GM12878 (cell line): ENCODE measurements around the gene ZMYND12. TPM values are rescaled to one million over a fixed set of nuclear protein-coding genes. Genes with fewer than 3 reads are reported as not detected.

Source experiments
- ATAC-seq: fragments of 200-7000 bp; cut with Tn5 transposase; 3 replicates; pipeline ENCODE4 v1.9.1; 2020; ENCODE audit warnings: mild to moderate bottlenecking, moderate library complexity
- BruUV-seq: library from RNA; stranded (reverse); fragments of 400-500 nt; replicated peaks from 2 replicates; lab custom pipeline; 2021; lab: Mats Ljungman, UMichigan
- CTCF ChIA-PET: fragments of 300-600 bp; sonication (Branson Sonifier 250); formaldehyde crosslinking; extraction: SDS; loops from one replicate; lab custom pipeline; 2021; ENCODE audit warnings: inconsistent platforms; lab: Yijun Ruan, JAX
- POLR2A ChIA-PET: fragments of 350-600 bp; formaldehyde crosslinking; extraction: SDS; loops from one replicate; lab custom pipeline; 2021; ENCODE audit warnings: inconsistent platforms; lab: Charles Lee
- RAD21 ChIA-PET: fragments of 300-600 bp; sonication (Branson Sonifier 250); formaldehyde crosslinking; loops from one replicate; lab custom pipeline; 2023; ENCODE audit warnings: antibody characterized with exemption; ENCODE audit not compliant: unreplicated experiment; lab: Charles Lee
- SMC1A ChIA-PET: fragments of 300-600 bp; sonication (Branson Sonifier 250); formaldehyde crosslinking; loops from one replicate; lab custom pipeline; 2023; ENCODE audit not compliant: unreplicated experiment, uncharacterized antibody; lab: Charles Lee
- DNase-seq: peaks from one replicate; pipeline ENCODE4 v3.0.0-alpha.2; 2011; ENCODE audit warnings: low read depth, low spot score
- FAIRE-seq: peaks from 3 replicates; lab custom pipeline; 2011; peaks lifted over from hg19 to GRCh38; lab: Jason Lieb, UNC
- H2AFZ ChIP-seq: 2 replicates; pipeline ENCODE4 v1.6.0; 2011; ENCODE audit warnings: low read depth, low read length, control low read depth; ENCODE audit not compliant: control insufficient read depth
- H3K27ac ChIP-seq: 2 replicates; pipeline ENCODE4 v1.5.1; 2011; ENCODE audit warnings: control low read depth; ENCODE audit not compliant: control insufficient read depth, insufficient read depth
- H3K27me3 ChIP-seq, 2 experiments: replicated peaks in 1 of 2; 2 replicates each; pipeline versions ENCODE4 v1.6.0 to v1.6.1; 2011; ENCODE audit warnings: low read length in 1 of 2; ENCODE audit not compliant: control insufficient read depth in 2 of 2, insufficient read depth in 2 of 2
- H3K36me3 ChIP-seq, 2 experiments: 2 replicates each; pipeline ENCODE4 v1.5.1; 2011; ENCODE audit warnings: low read length in 1 of 2; ENCODE audit not compliant: control insufficient read depth in 2 of 2, insufficient read depth in 2 of 2
- H3K4me1 ChIP-seq: 2 replicates; pipeline ENCODE4 v1.6.1; 2011; ENCODE audit warnings: mild to moderate bottlenecking, low read length, moderate library complexity, mixed read lengths; ENCODE audit not compliant: control insufficient read depth, insufficient read depth
- H3K4me2 ChIP-seq: 2 replicates; pipeline ENCODE4 v1.6.0; 2011; ENCODE audit warnings: control low read depth; ENCODE audit not compliant: control insufficient read depth, insufficient read depth
- H3K4me3 ChIP-seq: fragments of 200-600 bp; sonication (generic); 2 replicates; pipeline ENCODE4 v1.5.1; 2016
- H3K79me2 ChIP-seq: 2 replicates; pipeline ENCODE4 v1.6.0; 2011; ENCODE audit warnings: low read length; ENCODE audit not compliant: control insufficient read depth, insufficient read depth
- H3K9ac ChIP-seq: 2 replicates; pipeline ENCODE4 v1.8.0; 2011; ENCODE audit warnings: low read length, control low read depth, mixed read lengths; ENCODE audit not compliant: control insufficient read depth, insufficient read depth
- H3K9me3 ChIP-seq: replicated peaks from 3 replicates; pipeline ENCODE4 v1.5.1; 2011; ENCODE audit warnings: mild to moderate bottlenecking, low read length; ENCODE audit not compliant: control insufficient read depth, insufficient read depth
- H4K20me1 ChIP-seq: 2 replicates; pipeline ENCODE4 v1.6.0; 2011; ENCODE audit not compliant: control insufficient read depth, insufficient read depth
- CEBPB ChIP-seq, 2 experiments: fragments of 150-350 bp in 1 of 2; IDR thresholded peaks; 2 replicates each; pipeline ENCODE4 v1.6.1; 2012 to 2014; ENCODE audit warnings: low read depth in 2 of 2, low read length in 2 of 2, borderline replicate concordance in 1 of 2, inconsistent platforms in 1 of 2
- FOXM1 ChIP-seq: IDR thresholded peaks from 2 replicates; pipeline ENCODE4 v1.6.1; 2012; ENCODE audit warnings: low read depth, mild to moderate bottlenecking, inconsistent platforms, low read length, moderate library complexity
- JUNB ChIP-seq: IDR thresholded peaks from 2 replicates; pipeline ENCODE4 v1.6.1; 2016; ENCODE audit warnings: antibody characterized with exemption, mild to moderate bottlenecking
- KLF5 ChIP-seq: fragments of 450-650 bp; IDR thresholded peaks from 2 replicates; pipeline ENCODE4 v1.6.1; 2014; ENCODE audit warnings: mild to moderate bottlenecking; ENCODE audit not compliant: partially characterized antibody
- NFYB ChIP-seq: IDR thresholded peaks from 2 replicates; pipeline ENCODE4 v1.6.1; 2011; ENCODE audit warnings: low read depth, mild to moderate bottlenecking, low read length, improper control_type of control experiment, moderate library complexity; ENCODE audit not compliant: insufficient read depth
- PAX8 ChIP-seq: fragments of 450-650 bp; IDR thresholded peaks from 2 replicates; pipeline ENCODE4 v1.6.1; 2017; ENCODE audit warnings: mild to moderate bottlenecking, moderate library complexity
- PBX3 ChIP-seq: IDR thresholded peaks from 2 replicates; pipeline ENCODE4 v1.6.1; 2011; ENCODE audit warnings: mild to moderate bottlenecking, low read depth, low read length, moderate library complexity; ENCODE audit not compliant: insufficient replicate concordance
- POLR2AphosphoS5 ChIP-seq: IDR thresholded peaks from 2 replicates; pipeline ENCODE4 v1.6.1; 2011; ENCODE audit warnings: mild to moderate bottlenecking, low read length, inconsistent platforms
- RAD51 ChIP-seq: fragments of 450-650 bp; IDR thresholded peaks from 2 replicates; pipeline ENCODE4 v1.6.1; 2016; ENCODE audit warnings: moderate library complexity, mild to moderate bottlenecking, inconsistent platforms
- RFX5 ChIP-seq: IDR thresholded peaks from 2 replicates; pipeline ENCODE4 v1.6.1; 2011; ENCODE audit warnings: low read depth, low read length, improper control_type of control experiment
- SIN3A ChIP-seq: IDR thresholded peaks from 2 replicates; pipeline ENCODE4 v1.6.1; 2012; ENCODE audit warnings: low read depth, low read length, improper control_type of control experiment
- TCF3 ChIP-seq: IDR thresholded peaks from 2 replicates; pipeline ENCODE4 v1.6.1; 2012; ENCODE audit warnings: low read depth, mild to moderate bottlenecking, low read length, borderline replicate concordance; ENCODE audit not compliant: insufficient read depth
- ZBED1 ChIP-seq: IDR thresholded peaks from 2 replicates; pipeline ENCODE4 v1.6.1; 2016; ENCODE audit warnings: borderline replicate concordance
- WGBS: methylation state at CpG from one replicate; pipeline ENCODE4 v1.1.6; 2016; ENCODE audit warnings: low lambda C conversion rate; ENCODE audit not compliant: insufficient replicate concordance, insufficient coverage; ENCODE audit errors: missing lambda C conversion rate; 5-methylcytosine and 5-hydroxymethylcytosine counted together
- in situ Hi-C: fragments of 300-500 bp; cut with MboI; formaldehyde crosslinking; loops from 9 replicates; pipeline ENCODE4 v1.14.3; 2018; ENCODE audit warnings: mixed read lengths
- intact Hi-C: fragments of 100-400 bp; cut with micrococcal nuclease; formaldehyde crosslinking; loops from one replicate; pipeline ENCODE4 v1.14.2; 2022; ENCODE audit not compliant: unreplicated experiment
- polyA plus RNA-seq, 11 experiments: library from polyadenylated mRNA; depleted of rRNA in 4 of 11; unstranded in 6 of 11; stranded (reverse) in 5 of 11; fragments of >200 nt; fragmentation: Nextera tagmentation in 4 of 11; fragmentation: Illumina TruSeq in 1 of 11; extraction: Ambion mirVana in 4 of 11; extraction: Trizol in 1 of 11; gene quantifications; 1 replicate in 1 of 11; 2 replicates in 10 of 11; pipeline versions ENCODE4 v1.2.1 to v1.2.3, GENCODE V29; 2011 to 2016; ENCODE audit warnings: inconsistent platforms in 2 of 11, missing spikeins in 2 of 11, low read depth in 1 of 11
- total RNA-seq, 4 experiments: library from RNA; depleted of rRNA in 3 of 4; stranded (reverse); fragments of >200 nt in 3 of 4; fragmentation: Illumina TruSeq in 1 of 4; extraction: Trizol in 1 of 4; gene quantifications; 2 replicates each; pipeline versions ENCODE4 v1.2.1 to v1.2.3, GENCODE V29; 2013 to 2021
- TF ChIP-seq, protein P1 (sequence below): IDR thresholded peaks from 2 replicates; pipeline ENCODE4 v1.6.1; 2011; ENCODE audit warnings: low read depth, mild to moderate bottlenecking, low read length, moderate library complexity, borderline replicate concordance; ENCODE audit errors: extremely low read depth

Gene ZMYND12
- total and polyA plus RNA-seq, 10 of the 15 experiments (the other 5 are each of a cell fraction or from before 2014, with no cell fraction given) = 0.26 to 1.4 (median 0.67) TPM

DNA sequence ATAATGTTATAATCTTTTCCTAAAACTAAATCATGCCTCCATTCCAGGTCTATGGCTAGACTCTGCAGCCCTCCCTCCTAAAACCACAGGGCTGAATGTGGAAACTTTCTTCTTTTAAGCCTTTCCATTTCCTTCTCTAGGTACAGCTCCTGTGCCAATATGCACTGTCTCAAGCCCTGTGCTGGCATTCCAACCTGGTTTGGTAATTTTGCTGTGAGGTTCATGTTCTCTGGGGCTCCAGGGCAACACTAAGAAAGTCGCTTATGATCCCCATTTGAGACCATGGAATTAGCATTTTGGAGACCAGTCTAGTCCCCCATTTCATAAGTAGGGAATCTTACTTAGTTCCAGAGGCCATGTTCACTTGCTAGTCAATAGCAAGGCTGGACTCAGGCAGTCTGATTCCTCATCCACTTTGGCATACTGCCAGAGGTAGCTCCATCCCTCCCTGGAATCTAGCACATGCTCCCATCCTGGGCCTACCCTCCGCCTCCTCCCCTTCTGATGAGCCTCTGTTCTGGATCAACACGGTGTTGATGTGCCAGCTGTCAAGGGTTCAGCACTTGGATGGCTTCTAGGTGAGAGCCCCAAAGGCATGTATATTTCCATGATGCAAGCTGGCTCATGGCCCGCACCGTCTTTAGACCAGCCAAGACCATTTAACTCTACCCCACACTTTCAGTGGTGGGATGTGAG lies 36.5 kb downstream of the ZMYND12 start:
- no peak overlapping the region for H2AFZ ChIP-seq
- CTCF ChIA-PET = interaction anchor here (0.6 kb wide), 1 partner anchor 136 kb away, joined by 3 read pairs; no protein-coding TSS in a partner anchor
- SMC1A ChIA-PET = no interaction called here
- BruUV-seq = no TSS peak
- H3K9ac ChIP-seq = no peak overlapping the region
- POLR2A ChIA-PET = no interaction called here
- RAD21 ChIA-PET = no interaction called here
- in situ Hi-C loops (no loop called here), intact Hi-C loops (no loop called here)
- no peak overlapping the region for H3K4me3 ChIP-seq
- no peak for DNase-seq
- no peaks in the 10 kb centered on the region for H3K9me3 ChIP-seq
- WGBS = 53% methylated on average over 5 of the region's 5 CpGs
- no peaks in the 10 kb centered on the region for H3K4me1 ChIP-seq
- H3K36me3 ChIP-seq = no peaks in the 10 kb centered on the region
- H4K20me1 ChIP-seq = no peaks in the 10 kb centered on the region
- no peak for FAIRE-seq
- TF ChIP-seq NFYB = no peak
- no peak for TF ChIP-seq CEBPB (IDR thresholded peaks at IDR 0.05; ENCODE audit: borderline replicate concordance in 1 of 2, low read depth in 2 of 2, low read length in 2 of 2)
- TF ChIP-seq TCF3 = no peak
- TF ChIP-seq POLR2AphosphoS5 = no peak
- TF ChIP-seq KLF5 = no peak
- TF ChIP-seq, protein P1, sequence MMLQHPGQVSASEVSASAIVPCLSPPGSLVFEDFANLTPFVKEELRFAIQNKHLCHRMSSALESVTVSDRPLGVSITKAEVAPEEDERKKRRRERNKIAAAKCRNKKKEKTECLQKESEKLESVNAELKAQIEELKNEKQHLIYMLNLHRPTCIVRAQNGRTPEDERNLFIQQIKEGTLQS = no peak
- TF ChIP-seq SIN3A = no peak
- no peak for TF ChIP-seq PBX3
- no peak for TF ChIP-seq PAX8
- TF ChIP-seq ZBED1 = no peak
- no peak for TF ChIP-seq JUNB
- no peak for TF ChIP-seq FOXM1
- no peak for TF ChIP-seq RAD51
- TF ChIP-seq RFX5 = no peak
- no peak overlapping the region for H3K27ac ChIP-seq
- H3K27me3 ChIP-seq = no peaks in the 10 kb centered on the region; a peak in 1 of 4 replicates
- no peak for ATAC-seq
- no peaks in the 10 kb centered on the region for H3K79me2 ChIP-seq
- H3K4me2 ChIP-seq = no peak overlapping the region
